GM12872 (cell line): ENCODE measurements around the gene AMZ1.
A peak's percentile ranks its signal among the peaks of the same experiment; 100 is the strongest.

Experiments
- TF ChIP-seq, protein P1 (sequence below): IDR thresholded peaks from 3 replicates; pipeline ENCODE4 v1.5.1; 2011; ENCODE audit warnings: low read depth, mild to moderate bottlenecking, low read length, moderate library complexity; ENCODE audit not compliant: insufficient read depth

Gene AMZ1

DNA sequence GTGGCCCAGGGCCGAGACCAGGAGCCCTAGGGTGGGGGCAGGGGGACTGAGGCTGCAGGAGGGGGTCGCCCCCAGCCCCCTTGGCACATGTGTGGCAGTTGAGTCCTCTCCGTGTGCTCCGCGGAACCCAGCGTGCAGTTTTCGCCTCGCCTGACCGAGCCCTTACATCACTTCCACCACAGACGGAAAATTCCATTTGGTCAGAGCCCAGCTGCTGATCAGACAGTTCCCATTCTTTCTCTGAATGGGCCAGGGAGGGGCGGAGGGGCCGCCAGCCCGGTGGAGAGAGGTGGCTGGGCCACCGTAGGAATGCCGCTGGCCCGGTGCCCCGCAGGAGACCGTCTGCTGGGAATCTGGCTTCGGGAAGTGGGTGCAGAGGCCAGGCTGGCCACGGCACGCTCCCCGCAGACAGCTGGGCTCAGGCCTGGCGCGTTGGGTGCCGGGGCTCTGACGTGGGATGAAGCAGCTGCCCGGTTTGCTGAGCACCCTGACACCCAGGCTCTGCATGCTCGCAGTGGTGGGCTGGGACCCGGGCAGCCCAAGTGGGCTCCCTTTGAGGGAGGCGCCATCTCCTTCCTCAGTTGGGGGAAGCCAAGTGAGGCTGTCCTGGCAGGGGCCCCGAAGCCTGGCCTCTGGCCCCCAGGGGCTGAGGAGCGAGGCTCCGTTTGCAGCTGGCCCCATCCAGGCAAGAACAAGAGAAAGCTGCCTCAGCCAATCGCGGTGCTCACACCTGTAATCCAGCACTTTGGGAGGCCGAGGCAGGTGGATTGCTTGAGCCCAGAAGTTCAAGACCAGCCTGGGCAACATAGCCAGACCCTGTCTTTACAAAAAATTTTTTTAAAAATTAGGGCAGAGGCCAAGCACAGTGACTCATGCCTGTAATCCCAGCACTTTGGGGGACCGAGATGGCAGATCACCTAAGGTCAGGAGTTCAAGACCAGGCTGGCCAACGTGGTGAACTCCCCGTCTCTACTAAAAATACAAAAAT lies 46.3 kb upstream of the AMZ1 start:
- TF ChIP-seq, protein P1, sequence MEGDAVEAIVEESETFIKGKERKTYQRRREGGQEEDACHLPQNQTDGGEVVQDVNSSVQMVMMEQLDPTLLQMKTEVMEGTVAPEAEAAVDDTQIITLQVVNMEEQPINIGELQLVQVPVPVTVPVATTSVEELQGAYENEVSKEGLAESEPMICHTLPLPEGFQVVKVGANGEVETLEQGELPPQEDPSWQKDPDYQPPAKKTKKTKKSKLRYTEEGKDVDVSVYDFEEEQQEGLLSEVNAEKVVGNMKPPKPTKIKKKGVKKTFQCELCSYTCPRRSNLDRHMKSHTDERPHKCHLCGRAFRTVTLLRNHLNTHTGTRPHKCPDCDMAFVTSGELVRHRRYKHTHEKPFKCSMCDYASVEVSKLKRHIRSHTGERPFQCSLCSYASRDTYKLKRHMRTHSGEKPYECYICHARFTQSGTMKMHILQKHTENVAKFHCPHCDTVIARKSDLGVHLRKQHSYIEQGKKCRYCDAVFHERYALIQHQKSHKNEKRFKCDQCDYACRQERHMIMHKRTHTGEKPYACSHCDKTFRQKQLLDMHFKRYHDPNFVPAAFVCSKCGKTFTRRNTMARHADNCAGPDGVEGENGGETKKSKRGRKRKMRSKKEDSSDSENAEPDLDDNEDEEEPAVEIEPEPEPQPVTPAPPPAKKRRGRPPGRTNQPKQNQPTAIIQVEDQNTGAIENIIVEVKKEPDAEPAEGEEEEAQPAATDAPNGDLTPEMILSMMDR, result no peak

DNA sequence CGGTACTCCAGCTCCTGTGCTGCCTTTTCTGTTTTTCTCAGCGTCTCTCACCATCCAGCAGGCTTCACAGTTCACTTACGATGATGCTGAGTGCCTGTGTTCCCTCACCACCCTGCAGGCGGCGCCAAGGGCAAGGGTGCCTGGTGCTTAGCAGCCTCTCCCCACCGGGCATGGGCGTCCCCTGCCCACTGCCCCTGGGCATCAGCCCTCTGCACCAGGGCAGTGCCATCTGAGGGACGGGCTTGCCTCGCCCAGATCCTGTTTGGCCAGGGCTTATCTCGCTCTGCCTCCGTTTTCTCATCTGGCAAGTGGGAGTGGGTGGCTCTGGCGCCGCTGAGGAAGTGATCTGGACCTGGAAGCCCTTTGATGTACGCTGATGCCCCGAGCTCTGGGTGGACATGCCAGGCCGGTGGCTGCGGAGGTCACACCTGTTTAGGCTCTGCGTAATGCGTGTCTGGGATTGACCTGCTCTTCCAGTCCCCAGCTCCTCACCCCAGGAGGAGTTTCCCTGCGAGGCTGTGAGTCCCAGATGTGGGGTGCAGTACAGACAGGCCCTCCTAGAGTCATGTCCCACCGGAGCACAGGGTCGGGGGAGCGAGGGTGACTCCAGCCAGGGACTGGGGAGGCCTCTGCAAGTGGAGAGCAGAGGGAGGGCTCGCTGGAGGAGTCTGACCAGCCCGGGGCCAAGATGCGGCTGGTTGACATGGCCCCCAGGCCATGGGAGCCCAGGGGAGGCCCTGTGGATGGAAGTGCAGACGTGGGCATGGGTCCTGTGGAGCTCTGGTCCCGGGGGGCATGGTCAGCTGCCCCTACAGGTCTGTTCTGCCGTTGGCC lies 44.4 kb upstream of the AMZ1 start:
- TF ChIP-seq, protein P1, result peak; percentile 56

DNA sequence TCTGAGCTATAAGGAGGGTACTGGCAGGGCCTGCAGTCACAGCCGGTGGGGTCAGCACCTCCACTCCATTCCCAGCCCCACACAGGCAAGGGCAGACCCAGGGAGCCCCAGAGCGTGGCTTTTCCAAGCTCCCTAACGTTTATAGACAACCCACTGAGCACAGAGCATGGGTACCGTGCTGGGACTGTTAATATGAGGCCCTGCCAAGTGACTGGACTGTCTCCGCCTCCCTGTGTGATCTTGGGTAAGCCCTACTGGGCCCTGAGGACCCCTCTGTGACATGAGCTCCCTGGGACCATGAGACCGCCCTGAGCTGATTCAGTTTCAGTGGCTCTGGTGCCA lies 43.8 kb upstream of the AMZ1 start:
- TF ChIP-seq, protein P1, result no peak

DNA sequence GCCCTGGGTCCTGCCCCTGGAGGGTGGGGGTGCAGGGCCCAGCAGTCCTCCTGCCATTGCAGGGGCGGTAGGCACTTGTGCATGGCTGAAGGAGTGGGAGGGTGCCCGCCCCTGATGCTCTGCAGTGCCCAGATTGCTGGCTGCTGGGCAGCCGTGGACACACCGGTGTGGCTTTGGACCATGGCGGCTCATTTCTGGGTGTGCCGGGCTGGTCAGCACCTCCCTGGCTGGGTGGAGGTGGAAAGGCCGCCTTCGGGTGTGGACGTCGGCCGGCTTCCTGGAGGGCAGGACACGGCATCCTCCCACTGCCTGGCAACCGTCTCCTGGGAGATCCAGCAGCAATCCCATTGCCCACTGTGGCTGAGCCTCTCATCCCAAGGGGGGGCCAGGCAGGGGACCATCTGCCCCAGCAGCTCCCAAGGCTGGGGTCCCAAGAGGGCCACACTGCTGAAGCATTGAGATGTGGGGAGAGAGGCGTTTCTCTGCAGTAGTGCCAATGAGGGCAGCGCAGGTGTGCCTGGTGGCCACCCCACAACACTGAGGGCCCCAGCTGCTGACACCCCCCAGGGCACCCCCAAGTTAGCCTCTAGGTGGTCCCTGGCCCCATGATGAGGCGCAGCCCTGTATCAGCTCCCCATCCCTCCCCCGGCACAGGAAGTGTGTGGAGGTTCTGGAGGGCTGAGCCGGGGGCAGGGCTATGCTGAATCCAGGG lies 43.3 kb upstream of the AMZ1 start:
- TF ChIP-seq, protein P1, result no peak

DNA sequence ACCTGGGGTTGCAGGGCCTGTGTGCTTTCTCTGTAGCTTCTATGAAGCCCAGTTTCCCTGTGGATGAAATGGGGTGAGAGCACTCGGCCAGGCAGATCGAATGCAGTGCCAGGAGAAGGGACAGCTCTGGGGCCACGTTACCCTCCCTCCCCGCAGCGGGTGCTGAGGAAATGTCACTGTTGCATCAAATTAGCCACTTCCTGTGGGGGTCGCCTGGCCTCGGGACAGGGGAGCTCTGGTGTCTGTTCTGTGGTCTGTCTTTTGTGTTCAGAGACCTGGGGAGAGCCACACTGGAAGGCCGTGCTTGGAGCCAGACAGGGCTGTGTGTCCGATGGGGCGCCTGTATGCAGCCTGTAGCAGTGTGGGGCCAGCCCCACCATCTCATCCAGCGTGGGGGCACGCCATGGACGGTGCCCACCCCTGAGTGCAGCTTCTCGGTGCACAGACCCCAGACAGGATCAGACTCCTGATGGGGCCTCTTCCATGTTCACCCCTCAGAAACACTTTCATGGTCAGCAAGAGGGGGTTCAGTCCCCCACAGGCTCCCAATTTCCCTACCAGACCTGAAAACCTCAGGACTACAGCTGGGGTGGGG lies 42.6 kb upstream of the AMZ1 start:
- TF ChIP-seq, protein P1, result no peak

DNA sequence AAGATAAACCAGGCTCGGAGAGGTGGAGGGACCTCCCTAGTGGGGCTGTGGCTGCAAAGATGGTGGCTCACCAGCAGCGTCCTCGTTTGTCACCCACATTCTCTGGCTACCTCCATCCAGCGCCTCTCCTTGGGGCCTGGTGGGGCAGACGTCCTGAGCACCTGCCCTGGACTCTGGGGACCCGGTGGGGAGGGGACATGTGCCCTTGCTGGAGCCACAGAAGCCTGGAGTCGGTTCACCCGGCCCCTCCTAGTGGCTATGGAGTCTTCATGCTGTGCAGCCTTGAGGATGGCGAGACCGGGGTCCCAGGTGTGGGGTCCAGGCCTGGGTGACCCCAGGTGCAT lies 41.7 kb upstream of the AMZ1 start:
- TF ChIP-seq, protein P1, result no peak
